UCSD-AML1 (cell line): ENCODE data around the gene CCDC14.
A peak's percentile ranks its signal among the peaks of the same experiment; 100 is the strongest.
"Not testable (repeated sequence)": the region's sequence is repeated elsewhere in the genome, so short reads cannot be mapped to it uniquely, and the experiment has no call there.

Source experiments
- DNase-seq: peaks from one replicate; lab custom pipeline; 2025; ENCODE audit not compliant: unreplicated experiment; lab: John Stamatoyannopoulos, UW

Gene CCDC14, protein sequence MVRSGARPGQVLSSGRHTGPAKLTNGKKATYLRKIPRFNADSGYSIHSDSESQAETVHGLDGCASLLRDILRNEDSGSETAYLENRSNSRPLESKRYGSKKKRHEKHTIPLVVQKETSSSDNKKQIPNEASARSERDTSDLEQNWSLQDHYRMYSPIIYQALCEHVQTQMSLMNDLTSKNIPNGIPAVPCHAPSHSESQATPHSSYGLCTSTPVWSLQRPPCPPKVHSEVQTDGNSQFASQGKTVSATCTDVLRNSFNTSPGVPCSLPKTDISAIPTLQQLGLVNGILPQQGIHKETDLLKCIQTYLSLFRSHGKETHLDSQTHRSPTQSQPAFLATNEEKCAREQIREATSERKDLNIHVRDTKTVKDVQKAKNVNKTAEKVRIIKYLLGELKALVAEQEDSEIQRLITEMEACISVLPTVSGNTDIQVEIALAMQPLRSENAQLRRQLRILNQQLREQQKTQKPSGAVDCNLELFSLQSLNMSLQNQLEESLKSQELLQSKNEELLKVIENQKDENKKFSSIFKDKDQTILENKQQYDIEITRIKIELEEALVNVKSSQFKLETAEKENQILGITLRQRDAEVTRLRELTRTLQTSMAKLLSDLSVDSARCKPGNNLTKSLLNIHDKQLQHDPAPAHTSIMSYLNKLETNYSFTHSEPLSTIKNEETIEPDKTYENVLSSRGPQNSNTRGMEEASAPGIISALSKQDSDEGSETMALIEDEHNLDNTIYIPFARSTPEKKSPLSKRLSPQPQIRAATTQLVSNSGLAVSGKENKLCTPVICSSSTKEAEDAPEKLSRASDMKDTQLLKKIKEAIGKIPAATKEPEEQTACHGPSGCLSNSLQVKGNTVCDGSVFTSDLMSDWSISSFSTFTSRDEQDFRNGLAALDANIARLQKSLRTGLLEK

DNA sequence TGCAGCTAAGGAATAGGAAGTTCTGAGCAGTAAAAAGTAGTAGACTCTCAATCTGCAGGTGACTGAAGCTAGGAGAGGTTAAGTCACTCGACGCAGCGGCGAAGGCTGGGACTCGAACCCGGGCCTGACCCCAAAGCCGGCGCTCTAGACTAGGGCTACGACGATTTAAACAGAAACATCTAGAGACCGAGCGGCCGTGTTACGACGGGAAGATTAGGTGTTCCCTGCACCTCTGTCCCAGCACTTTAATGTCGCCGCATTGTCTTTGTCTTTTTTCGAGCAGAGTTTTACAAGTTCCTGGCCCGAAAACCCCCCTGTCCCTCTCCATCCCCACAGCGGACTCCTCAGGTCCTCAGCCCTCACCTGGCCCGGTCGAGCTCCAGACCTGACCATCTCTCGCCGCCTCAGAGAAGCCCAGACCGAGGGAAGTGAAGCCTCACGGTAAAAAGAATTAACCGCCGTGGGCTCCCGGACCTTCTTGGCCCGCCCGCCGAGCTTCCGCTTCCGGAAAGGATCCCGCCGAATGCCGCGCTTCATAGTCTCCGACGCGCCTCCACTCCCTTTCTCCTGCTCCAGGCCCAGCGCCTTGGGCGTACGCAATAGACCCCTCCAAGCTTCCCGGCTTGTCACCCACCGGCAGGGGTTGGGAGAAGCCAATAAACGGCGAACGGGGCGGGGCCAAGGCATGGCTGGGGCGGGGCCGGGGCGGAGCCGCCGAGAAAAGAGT is at the start of gene CCDC14:
CCDC14 (minus strand) TSS at position 449 of the 727 bp plus-strand sequence; CDS start at position 393, 56 bp downstream.
- peak; percentile 94 for DNase-seq

DNA sequence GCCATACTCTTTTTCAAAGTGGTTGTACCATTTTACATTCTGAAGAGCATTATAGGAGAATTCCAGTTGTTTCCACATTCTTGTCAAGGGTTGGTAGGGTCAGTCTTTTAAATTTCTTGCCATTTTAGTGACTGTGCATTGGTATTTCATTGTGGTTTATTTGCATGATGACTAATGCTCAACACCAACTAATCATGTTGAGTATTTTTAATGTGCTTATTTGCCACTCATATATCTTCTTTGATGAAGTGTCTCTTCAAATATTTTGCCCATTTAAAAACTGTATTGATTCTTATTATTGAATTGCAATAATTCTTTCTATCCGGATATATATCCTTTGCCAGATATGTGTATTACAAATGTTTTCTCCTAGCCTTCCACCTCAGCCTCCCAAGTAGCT is 47.3 kb upstream of the CCDC14 start:
- DNase-seq: not testable (repeated sequence)

DNA sequence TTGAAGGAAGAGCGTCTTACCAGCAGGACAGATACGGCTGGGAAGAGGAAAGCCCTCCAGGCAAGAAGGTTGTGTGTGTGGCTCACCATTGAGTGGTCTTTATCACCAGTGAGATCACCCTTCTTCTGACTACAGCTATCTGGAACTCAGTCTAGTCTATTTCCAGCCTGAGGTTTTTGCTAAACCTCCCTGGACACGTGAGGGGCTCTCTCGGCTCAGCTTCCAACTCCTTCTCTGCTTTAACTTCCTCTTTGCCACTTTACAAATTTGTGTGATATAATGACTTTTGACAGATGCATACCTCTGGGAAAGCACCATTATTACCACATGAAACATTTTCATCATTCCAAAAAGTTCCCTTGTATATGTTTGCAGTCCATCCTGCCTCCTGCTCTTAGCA is 46.2 kb upstream of the CCDC14 start:
- DNase-seq: no peak

DNA sequence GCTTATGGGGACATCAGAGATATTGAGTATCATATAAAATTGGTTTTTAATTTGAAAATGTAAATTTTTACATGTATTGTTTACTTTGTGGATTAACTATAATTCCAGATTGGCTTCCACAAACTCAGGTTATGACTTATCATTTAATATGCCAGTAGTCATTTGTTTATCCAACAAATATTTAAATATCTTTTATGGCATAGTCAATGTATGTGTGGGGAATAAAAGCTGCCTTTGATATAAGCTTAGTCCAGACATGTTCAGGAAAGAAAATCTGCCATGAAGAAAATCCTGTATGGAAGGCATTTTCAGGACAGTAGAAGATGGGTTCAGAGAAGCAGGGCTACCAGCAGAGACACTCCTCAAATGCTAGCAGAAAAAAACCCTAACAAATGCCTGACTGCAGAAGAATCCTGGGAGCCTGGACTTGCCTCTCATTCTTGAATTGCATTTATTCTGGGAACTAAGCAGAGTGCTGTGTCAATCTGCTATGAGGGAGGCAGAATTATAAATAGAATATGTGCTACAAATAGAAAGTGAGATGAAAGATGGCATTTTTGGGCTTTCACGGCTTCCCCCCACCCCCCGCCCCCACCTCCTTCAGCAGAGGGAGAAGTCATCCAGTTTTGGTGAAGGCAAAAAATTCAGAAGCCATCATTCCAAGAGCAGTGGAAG is 41.5 kb upstream of the CCDC14 start:
- DNase-seq: not testable (repeated sequence)

DNA sequence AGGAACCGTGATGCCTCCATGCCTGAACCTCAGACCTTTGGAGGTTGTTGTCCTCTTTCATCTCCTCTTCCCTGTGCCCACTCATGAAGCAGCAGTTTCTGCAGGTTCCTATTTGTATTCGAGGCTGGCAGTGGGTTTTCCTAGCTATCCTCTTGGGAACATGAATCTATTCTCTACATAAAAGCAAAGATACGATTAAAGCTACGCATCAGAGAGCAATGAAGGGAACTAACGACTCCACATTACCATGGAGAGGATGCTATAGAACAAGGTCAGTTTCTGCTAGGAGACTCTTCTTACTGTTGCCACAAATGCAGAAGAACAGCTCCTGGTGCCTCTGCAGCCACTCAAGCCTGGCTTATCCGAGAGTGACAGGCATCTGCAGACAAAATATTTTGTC is 40.3 kb upstream of the CCDC14 start:
- DNase-seq: not testable (repeated sequence)

DNA sequence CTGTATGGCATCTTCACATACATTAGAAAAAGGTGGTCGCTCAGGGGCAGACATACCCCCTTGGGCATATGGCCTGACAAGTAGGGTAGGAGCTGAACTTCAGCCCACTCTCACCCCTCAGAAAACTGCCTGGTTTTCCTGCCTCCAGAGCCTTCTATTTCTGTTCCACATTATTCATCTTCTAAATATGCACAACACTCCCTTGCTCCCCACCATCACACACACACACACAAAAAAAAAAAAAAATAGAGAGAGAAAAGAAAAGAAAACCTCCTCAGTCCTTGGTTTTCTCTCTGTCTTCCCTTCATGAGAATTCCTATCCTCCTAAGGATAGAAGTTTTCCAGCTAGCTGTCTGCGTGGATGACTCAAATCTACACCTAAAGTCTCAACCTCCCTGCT is 36.5 kb upstream of the CCDC14 start:
- no peak for DNase-seq

DNA sequence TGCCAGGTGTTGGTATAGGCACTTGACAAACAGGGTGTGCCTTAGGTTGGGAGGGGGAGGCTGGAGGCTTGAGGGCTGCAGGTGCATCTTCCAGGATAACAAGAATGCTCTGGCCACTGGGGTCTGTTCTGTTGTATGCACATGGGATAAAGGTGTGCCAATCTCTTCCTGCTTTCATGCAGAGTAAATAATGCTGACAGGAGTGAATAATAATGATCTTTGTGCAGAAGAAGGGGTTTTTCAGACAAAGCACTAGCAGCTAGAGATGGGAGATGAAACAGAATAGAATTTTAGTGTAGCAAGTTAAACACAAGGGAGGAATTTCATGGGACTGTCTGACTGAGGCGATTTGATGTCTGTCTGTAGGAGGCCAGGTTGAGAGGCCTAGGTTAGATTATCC is 32.8 kb upstream of the CCDC14 start:
- no peak for DNase-seq

DNA sequence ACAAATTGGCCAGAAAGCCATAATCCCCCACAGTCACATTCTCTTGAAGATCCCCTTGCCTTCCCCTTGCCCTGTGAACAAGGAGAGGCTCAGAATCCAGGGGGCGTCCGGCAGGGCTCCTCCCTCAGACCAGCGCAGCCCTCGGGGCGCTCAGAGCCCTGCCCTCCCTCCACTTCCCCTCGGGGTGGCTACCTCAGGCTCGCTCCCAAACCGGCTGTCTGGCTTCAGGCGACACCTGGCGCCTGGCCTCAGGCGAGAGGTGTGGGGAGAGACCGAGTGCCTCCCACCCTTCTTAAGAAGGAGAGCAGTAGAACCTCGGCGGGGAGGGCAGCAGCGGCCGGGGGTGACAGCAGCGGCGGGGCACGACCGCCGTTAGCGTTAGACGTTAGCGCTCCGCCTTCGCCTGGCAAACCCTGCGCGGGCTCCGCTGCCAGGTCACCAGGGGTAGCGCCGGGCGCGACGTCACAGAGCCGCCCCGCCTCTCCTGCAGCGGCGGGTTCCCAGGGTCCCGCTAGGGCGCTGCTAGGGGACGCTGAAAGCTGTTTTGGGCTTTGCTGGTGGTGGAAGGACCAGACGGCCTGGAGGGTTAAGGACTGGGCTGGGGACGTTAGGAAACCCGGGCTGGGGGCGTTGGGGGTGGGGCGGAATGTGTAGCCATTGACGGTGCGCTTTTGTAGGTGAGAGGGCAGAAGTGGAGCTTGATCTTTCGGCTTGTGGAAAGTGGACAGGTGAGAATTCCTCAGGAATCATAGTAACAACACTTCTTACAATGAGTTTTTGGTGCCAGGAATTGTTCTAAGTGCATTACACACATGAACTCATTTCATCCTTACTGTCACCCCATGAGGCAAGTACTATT is 30.9 kb upstream of the CCDC14 start, which contains the start of gene ROPN1:
ROPN1 (minus strand) TSS at position 395 of the 859 bp plus-strand sequence. CDS start 11,643 bp downstream, outside the sequence.
- not testable (repeated sequence) for DNase-seq

DNA sequence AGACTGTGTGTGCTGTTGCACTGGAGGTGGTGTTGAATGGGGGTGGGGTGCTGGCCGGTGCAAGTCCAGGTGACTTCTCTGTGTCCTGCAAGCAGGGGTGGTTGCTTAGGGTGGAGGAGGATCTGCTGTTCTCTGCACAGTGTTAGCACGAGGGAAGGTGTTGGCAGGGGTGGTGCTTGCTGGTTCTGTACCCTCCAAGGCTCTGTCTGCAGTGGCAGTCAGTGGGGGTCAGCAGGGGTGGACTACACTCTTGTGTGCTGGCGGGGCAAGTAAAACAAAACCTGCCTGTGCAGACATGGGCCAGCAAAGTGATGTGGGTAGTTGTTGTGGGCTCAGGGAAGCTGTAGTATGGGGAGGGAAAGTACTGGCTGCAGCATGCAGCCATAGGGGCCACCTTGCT is 25.4 kb upstream of the CCDC14 start:
- DNase-seq: no peak

DNA sequence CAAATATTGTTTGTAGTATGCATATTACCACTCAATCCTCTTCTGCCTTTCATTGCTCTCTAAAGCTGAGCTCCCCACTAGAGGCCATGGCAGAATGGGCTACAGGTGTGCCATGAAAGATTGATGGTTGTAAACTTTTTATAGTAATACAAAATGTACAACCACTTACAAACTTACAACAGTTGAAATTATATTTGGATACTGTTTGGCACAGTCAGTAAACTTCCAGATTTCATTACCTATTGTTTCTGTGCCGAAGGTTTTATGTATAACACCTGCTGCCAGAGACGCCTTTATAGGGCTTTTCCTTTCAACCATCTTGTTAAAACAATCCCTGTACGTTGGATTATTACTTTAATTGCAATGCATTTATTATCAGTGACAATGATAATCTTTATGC is 23.9 kb upstream of the CCDC14 start:
- no peak for DNase-seq

DNA sequence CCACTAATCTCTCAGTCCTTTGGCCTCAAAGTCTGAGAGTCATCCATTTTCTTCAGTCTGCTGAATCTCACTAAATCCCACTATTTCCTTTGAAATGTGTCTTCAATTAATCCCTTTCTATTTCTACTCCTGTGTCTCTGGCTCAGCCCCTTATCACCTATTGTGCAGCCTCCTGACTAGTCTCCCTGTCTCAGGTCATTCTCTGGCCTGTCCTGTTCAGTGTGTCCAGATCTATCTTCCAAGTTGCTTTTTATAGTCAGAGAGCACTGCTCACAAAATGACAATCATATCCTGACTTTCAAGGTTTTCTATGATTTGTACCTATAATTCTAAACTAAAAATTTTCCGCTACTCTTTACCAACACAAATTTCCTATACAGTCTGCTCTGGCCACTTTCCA is 23.3 kb upstream of the CCDC14 start:
- no peak for DNase-seq

DNA sequence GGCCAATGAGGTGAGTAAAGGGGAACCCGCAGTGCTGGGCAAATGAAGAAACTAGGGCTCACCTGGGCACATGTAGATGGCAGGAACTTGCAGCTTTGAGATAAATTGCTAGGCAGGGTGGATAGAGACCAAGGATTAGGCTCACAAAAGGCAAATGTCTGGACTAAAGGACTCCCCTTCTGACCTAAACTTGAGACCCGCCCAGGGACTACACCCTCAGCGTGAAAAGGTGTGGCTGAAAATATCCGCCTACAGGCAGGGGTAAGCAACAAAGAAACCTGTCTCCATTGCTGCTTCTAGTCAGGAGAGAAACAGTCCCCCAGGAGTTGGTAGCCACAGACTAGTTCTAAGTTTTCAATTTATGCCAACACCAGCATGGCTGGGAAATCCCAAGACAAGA is 20.3 kb upstream of the CCDC14 start:
- not testable (repeated sequence) for DNase-seq

DNA sequence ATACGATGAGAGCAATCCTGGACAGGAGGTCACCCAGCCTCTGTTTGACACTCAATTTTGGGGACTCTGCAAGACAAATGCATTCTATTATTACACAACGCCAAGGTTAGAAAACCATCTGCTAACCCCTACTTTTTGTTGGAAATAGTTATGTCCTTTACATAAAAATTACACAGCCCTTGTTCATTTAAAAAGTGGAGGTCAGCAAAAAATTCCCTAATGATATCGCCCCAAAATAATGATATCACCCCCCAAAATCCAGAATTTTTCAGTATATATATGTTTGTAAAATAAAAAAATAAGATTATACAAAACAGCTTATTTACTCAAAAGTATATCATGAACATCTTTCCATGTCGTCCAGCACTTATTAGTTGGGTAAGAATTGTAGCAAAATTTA is 19.5 kb upstream of the CCDC14 start:
- no peak for DNase-seq

DNA sequence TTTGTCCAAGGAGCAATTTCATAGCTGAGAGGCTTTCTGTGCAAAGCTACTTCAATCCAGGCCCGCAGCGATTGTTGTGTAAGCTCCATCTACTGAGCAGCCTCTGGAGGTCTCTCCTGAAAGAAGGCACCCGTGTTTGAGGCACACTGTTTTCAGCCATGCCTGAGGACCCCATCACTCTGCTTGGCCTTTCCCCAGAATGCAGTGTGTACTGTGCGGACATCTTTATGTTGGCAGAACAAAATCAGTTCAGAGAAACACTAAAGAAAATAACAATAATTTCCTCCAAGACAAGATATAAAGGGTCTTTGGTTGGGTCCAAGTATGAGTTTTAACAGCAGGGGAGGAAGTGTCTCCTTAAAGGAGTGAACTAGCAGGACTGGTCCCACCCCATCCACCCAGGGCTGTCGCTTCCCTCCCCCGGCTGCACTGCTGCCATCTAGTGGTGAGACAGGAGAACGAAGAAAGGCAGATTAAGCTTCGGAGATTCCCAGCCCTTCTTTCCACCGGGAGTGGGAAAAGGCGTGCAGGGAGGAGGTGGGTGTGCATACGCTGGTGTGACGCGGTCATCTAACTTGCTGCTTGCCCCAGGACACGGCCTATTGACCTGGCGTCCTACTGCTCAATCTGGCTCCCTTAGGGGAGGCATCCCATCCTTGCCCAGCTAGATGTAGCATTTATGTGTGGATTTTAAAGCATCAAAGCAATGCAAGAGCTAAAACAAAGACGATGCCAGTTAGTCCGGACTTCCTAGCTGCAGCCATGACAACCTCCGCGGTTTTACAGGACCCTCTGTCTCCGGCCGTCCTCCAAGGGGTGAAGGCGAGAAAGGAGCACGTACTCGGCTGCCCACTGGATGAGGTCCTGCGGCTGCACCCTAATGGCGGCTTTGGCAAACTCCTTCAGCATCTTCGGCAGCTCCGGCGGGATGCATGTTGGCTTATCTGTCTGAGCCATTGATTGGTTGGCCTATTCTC is 18.8 kb upstream of the CCDC14 start:
- DNase-seq: not testable (repeated sequence)

DNA sequence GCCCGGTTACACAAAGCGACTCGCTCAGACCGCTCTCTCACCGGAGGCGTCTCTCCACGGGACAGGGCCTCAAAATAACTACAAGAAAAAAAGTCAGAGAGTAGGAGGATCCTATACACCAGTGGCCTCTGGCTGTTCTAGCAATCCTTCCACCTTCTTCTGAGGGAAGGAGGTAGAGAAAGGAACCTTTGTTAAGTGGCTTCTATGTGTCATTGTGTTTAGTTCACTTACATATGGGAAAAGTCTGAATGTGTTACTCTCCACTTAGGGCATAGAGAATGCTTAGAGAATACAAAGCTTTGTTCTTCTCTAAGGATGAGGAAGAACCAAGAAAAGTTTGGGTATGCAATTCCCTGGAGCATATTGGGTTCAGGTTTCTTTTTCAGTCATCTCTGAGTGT is 15.9 kb upstream of the CCDC14 start:
- not testable (repeated sequence) for DNase-seq

DNA sequence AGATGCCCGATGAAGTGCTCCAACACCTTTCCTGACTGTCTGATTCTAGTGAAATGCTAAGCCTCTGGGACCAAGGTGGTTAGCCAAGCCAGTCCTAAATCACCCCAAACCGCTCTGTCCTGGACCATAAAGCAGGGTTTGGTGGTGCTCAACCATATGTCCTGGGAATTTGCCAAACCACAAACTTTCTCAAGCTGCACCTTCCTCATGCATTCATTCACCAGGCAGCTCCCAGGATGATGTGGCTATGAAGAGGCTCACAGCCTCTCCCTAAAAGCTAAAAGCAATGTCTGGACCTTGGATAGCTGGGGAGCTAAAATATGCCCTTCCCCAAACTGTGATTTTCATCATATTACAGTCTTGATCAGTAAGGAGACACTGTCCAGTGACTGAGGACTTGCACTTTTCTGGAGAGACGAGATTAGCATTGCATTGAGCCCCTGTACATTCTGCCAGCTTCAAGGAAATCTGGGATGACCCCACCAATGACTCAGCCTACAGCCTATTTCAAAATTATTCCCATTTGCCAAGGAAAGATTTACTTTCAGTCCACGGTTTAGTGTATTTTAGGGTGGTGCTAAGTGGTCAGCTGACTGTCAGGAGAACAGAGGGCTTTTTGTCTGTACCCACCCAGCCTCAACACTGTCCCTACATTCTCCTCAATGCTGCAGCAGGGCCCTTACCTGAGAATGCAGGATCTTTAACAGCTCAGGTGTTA is 15.3 kb upstream of the CCDC14 start:
- DNase-seq: not testable (repeated sequence)

DNA sequence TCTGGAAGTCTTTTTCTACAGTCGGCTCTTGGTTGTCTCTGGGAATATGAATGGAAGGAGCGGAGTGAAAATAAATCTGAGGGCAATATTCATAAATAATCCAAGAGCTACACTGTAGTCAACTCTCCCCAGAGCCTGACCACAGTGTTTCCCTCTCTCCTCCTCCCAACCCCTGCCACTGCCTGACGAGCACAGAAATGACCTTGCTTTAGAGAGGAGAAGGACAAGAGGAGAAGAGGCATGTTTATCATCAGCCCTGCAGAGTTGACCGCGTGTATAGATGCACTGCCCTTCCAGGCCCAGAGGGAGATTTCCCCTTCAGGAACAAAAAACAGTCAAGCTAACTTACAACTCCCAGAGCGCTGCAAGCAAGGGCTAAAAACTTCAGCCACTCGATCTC is 14.0 kb upstream of the CCDC14 start:
- DNase-seq: not testable (repeated sequence)

DNA sequence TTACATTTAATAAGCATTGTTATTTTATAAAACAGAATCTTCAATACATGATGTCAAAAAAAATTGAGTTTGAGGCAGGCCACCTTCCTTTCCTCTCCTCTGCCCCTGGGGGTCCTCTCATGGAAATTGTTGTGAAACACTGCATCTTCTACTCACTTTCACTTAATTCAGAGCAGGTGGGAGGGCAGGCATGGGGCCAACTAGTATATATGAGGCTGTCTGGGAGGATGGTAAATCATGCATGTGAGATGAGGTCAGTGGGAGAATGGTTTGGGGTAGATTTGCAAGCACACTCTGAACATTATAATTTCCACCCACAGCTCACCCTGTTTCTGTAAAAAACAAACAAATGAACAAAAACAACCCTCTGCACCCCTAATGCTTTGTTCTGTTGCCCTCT is 10.4 kb upstream of the CCDC14 start:
- DNase-seq: no peak
